ENCODE measurements around the gene SCN9A. TPM values are rescaled to one million over a fixed set of nuclear protein-coding genes. Genes with fewer than 3 reads are reported as not detected.

Gene SCN9A
- total RNA-seq, 1 donor, result 14.0 TPM

GRCh38 chr2:166351319-166351718 lies 24.4 kb downstream of the SCN9A start:
- H3K4me3 ChIP-seq (ENCODE audit: low read depth, low read length), result no peak overlapping the region
- no peak for TF ChIP-seq CTCF (IDR thresholded peaks at IDR 0.05; ENCODE audit: insufficient read depth, low read length)
- DNase-seq (ENCODE audit: low read depth), result peak; percentile 76

GRCh38 chr2:166350525-166350924 lies 25.2 kb downstream of the SCN9A start:
- H3K4me3 ChIP-seq (ENCODE audit: low read depth, low read length), result no peak overlapping the region
- DNase-seq (ENCODE audit: low read depth), result no peak
- no peak for TF ChIP-seq CTCF (IDR thresholded peaks at IDR 0.05; ENCODE audit: insufficient read depth, low read length)

GRCh38 chr2:166344286-166345113 lies 31.2 kb downstream of the SCN9A start:
- no peak for TF ChIP-seq CTCF (IDR thresholded peaks at IDR 0.05; ENCODE audit: insufficient read depth, low read length)
- peak; percentile 66 for DNase-seq (ENCODE audit: low read depth)
- no peak overlapping the region for H3K4me3 ChIP-seq (ENCODE audit: low read depth, low read length)

GRCh38 chr2:166343467-166343866 lies 32.3 kb downstream of the SCN9A start:
- H3K4me3 ChIP-seq (ENCODE audit: low read depth, low read length), result no peak overlapping the region
- no peak for TF ChIP-seq CTCF (IDR thresholded peaks at IDR 0.05; ENCODE audit: insufficient read depth, low read length)
- no peak for DNase-seq (ENCODE audit: low read depth)

GRCh38 chr2:166341426-166341825 lies 34.3 kb downstream of the SCN9A start:
- no peak overlapping the region for H3K4me3 ChIP-seq (ENCODE audit: low read depth, low read length)
- DNase-seq (ENCODE audit: low read depth), result no peak
- no peak for TF ChIP-seq CTCF (IDR thresholded peaks at IDR 0.05; ENCODE audit: insufficient read depth, low read length)

GRCh38 chr2:166338831-166339339 lies 36.9 kb downstream of the SCN9A start:
- no peak for TF ChIP-seq CTCF (IDR thresholded peaks at IDR 0.05; ENCODE audit: insufficient read depth, low read length)
- no peak for DNase-seq (ENCODE audit: low read depth)
- no peak overlapping the region for H3K4me3 ChIP-seq (ENCODE audit: low read depth, low read length)

Data from fibroblast of the aortic adventitia (primary cell).